ENCODE measurements around the gene SORCS3. TPM values are rescaled to one million over a fixed set of nuclear protein-coding genes. Genes with fewer than 3 reads are reported as not detected.
"Not testable (repeated sequence)": the region's sequence is repeated elsewhere in the genome, so short reads cannot be mapped to it uniquely, and the experiment has no call there.

The SORCS3 gene
- total and polyA plus RNA-seq, 7 experiments from 2014 or later, result 0.41 to 4.6 (median 0.61) TPM; not detected in 1

DNA sequence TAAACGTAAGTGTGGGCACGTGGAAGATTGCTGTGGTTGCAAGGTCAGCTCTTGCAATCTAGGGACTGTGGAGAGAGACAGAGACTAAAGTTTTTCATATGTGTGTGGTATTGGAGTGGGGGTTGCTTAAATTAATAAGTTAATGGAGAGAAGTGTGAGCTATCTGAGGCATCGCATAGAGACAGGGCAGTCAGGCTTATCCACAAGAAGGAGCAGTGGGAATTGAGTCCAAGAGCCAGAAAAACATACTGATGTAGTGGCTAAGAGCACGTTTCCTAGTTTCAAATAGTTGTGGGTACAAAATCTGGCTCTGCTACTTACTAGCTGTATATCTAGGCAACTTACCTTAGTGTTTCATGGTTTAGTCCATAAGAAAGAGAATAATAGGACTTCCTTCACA, 65.8 kb downstream of the SORCS3 start:
- no peaks in the 10 kb centered on the region for H3K36me3 ChIP-seq (ENCODE audit: control insufficient read depth in 2 of 3, insufficient read depth in 3 of 3, low read length in 3 of 3)
- no peak for ATAC-seq

DNA sequence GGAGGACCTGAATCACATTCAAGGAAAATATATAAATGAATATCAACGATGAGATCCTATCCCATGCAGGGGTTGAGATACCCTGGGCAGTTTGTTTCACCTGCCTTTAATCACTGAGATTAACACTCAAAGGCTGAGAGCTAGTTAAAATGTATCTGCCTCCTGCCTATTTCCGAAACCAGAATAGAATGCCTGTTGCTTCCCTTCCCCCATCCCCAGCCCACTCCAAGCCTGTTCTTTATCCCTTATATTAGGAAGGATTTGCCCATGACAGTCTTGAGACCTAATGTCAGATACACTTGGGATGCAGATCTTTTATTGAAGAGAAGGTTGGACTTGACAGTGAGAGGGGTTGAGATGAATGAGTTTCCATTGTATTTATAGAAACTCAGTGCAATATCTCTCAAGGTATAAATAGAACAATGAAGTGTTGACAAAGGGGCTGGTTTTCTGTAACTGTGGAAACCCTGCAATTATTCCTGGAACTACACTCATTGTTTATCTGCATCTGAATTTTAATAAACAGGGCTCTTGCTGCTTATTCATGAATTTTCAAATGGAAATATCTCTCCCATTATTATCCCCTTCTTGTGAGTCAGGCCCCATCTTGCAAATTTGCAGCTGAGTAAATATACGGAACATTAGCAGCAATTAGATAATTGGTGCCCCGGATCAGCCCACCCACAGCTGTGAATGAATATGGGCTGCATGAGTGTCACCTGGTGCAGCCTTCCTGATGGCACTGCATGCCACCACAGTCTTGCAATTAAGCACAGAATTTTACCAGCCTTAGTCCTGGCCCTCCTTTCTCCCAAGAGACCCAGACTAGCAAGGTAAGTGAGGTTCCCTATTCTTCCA, 66.7 kb downstream of the SORCS3 start:
- Mint-ChIP-seq H3K4me1 (no peaks in the 10 kb centered on the region), H3K27me3 (peaks cover 0 to 21% (median 8%) of the 10 kb centered on the region in 5 donors), H3K9me3 (no peaks in the 10 kb centered on the region), H3K4me3 (no peak overlapping the region), H3K36me3 (no peaks in the 10 kb centered on the region), H3K27ac (peak overlapping the region in 1 of 9 donors; percentile 4)
- no peaks in the 10 kb centered on the region for H3K36me3 ChIP-seq (ENCODE audit: control insufficient read depth in 2 of 3, insufficient read depth in 3 of 3, low read length in 3 of 3)
- H3K9me3 ChIP-seq (ENCODE audit: control insufficient read depth in 2 of 3, low read length in 3 of 3), result no peaks in the 10 kb centered on the region
- H3K27me3 ChIP-seq (ENCODE audit: control insufficient read depth in 2 of 2, insufficient read depth in 2 of 2, low read length in 2 of 2), result no peaks in the 10 kb centered on the region
- ATAC-seq, result no peak
- H3K27ac ChIP-seq (ENCODE audit: low read depth, low read length), result no peak overlapping the region
- ChIA-PET CTCF (no interaction called here), POLR2A (no interaction called here)
- DNase-seq, result no peak
- no peaks in the 10 kb centered on the region for H3K4me1 ChIP-seq (ENCODE audit: control insufficient read depth in 2 of 2, insufficient read depth in 2 of 2, low read length in 2 of 2)
- intact Hi-C loops (cut with micrococcal nuclease), result no loop called here
- no peak overlapping the region for H3K4me3 ChIP-seq (ENCODE audit: low read length)

More for the DNA sequence above, 65.8 kb downstream of the SORCS3 start:
- Mint-ChIP-seq H3K27ac (no peak overlapping the region), H3K9me3 (no peaks in the 10 kb centered on the region), H3K27me3 (peaks cover 0 to 15% (median 8%) of the 10 kb centered on the region in 5 donors), H3K4me3 (no peak overlapping the region), H3K4me1 (no peaks in the 10 kb centered on the region), H3K36me3 (no peaks in the 10 kb centered on the region)
- no peaks in the 10 kb centered on the region for H3K27me3 ChIP-seq (ENCODE audit: control insufficient read depth in 2 of 2, insufficient read depth in 2 of 2, low read length in 2 of 2)
- no peak overlapping the region for H3K27ac ChIP-seq (ENCODE audit: low read depth, low read length)
- DNase-seq, result no peak
- ChIA-PET CTCF (no interaction called here), POLR2A (no interaction called here)
- H3K4me3 ChIP-seq (ENCODE audit: low read length), result no peak overlapping the region
- H3K4me1 ChIP-seq (ENCODE audit: control insufficient read depth in 2 of 2, insufficient read depth in 2 of 2, low read length in 2 of 2), result no peaks in the 10 kb centered on the region
- H3K9me3 ChIP-seq (ENCODE audit: control insufficient read depth in 2 of 3, low read length in 3 of 3), result no peaks in the 10 kb centered on the region
- intact Hi-C loops (cut with micrococcal nuclease), result no loop called here

DNA sequence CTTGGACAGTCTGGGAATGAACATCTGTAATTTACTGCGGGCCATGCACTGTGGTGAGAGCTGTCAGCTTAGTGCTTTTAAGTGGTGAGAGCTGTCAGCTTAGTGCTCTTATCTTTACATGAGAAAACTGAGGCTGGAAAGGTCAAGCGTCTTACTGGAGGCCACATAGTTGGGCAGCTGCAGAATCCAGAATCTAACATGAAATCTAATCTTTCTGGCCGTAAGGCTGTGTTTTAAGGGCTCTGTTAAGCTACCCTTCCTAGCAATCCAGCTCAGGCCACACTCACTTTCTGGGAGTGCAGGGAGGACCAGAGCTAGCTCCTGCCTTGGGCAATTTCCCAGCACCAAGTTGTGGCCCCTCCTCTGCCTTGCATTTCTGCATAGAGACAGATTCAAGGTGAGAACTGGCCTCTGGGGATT, 70.2 kb downstream of the SORCS3 start:
- H3K27me3 ChIP-seq (ENCODE audit: control insufficient read depth in 2 of 2, insufficient read depth in 2 of 2, low read length in 2 of 2), result no peaks in the 10 kb centered on the region
- ChIA-PET POLR2A (no interaction called here), CTCF (no interaction called here)
- intact Hi-C loops (cut with micrococcal nuclease), result no loop called here
- no peak overlapping the region for H3K27ac ChIP-seq (ENCODE audit: low read depth, low read length)
- ATAC-seq, result no peak
- no peaks in the 10 kb centered on the region for H3K36me3 ChIP-seq (ENCODE audit: control insufficient read depth in 2 of 3, insufficient read depth in 3 of 3, low read length in 3 of 3)
- no peaks in the 10 kb centered on the region for H3K4me1 ChIP-seq (ENCODE audit: control insufficient read depth in 2 of 2, insufficient read depth in 2 of 2, low read length in 2 of 2)
- Mint-ChIP-seq H3K4me1 (no peaks in the 10 kb centered on the region), H3K9me3 (peaks cover 0 to 2% (median 0%) of the 10 kb centered on the region in 11 donors), H3K27me3 (peaks cover 0 to 36% (median 30%) of the 10 kb centered on the region in 5 donors), H3K27ac (no peak overlapping the region), H3K36me3 (no peaks in the 10 kb centered on the region), H3K4me3 (no peak overlapping the region)
- H3K4me3 ChIP-seq (ENCODE audit: low read length), result no peak overlapping the region
- no peaks in the 10 kb centered on the region for H3K9me3 ChIP-seq (ENCODE audit: control insufficient read depth in 2 of 3, low read length in 3 of 3)
- DNase-seq, result no peak

DNA sequence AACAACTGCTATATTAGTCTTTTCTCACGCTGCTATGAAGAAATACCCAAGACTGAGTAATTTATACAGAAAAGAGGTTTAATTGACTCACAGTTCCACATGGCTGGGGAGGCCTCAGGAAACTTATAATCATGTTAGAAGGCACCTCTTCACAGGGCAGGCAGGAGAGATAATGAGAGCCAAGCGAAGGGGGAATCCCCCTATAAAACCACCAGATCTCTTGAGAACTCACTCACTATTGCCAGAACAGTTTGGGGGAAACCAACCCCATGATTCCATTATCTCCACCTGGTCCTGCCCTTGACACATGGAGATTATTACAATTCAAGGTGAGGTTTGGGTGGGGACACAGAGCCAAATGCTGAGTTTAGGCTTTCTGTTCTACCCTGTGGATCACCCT, 89.5 kb downstream of the SORCS3 start:
- H3K27me3 ChIP-seq (ENCODE audit: control insufficient read depth in 2 of 2, insufficient read depth in 2 of 2, low read length in 2 of 2); H3K4me3 ChIP-seq (ENCODE audit: low read length); H3K4me3 Mint-ChIP-seq; H3K27ac Mint-ChIP-seq; H3K9me3 ChIP-seq (ENCODE audit: control insufficient read depth in 2 of 3, low read length in 3 of 3); ATAC-seq; H3K27ac ChIP-seq (ENCODE audit: low read depth, low read length); DNase-seq; H3K4me1 Mint-ChIP-seq; H3K9me3 Mint-ChIP-seq; CTCF ChIA-PET; H3K36me3 ChIP-seq (ENCODE audit: control insufficient read depth in 2 of 3, insufficient read depth in 3 of 3, low read length in 3 of 3); H3K36me3 Mint-ChIP-seq; H3K4me1 ChIP-seq (ENCODE audit: control insufficient read depth in 2 of 2, insufficient read depth in 2 of 2, low read length in 2 of 2); POLR2A ChIA-PET; intact Hi-C loops (cut with micrococcal nuclease): not testable (repeated sequence)
- H3K27me3 Mint-ChIP-seq, result peaks cover 7 to 33% (median 25%) of the 10 kb centered on the region in 5 donors

DNA sequence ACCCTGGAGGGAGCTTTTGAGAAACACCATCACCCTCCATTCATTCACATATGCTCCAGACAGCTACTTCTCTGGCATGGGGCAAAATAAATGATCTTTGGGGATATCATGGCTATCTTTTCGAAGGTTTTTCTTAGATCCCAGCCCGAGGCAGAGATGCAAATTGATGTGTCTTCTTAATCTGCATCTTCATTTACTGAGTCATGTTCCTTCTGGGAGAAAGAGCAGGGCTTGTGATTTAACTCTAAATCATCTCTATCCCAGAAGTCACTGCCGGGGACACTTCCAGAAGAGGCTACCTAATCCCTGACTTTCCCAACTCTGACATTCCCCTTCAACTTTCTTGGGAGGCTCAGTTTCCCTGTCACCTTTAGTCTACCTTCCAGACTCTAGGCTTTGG, 90.1 kb downstream of the SORCS3 start:
- ChIA-PET CTCF (no interaction called here), POLR2A (no interaction called here)
- Histone ChIP-seq H3K36me3 (ENCODE audit: control insufficient read depth in 2 of 3, insufficient read depth in 3 of 3, low read length in 3 of 3) (no peaks in the 10 kb centered on the region), H3K4me3 (ENCODE audit: low read length) (no peak overlapping the region), H3K27ac (ENCODE audit: low read depth, low read length) (no peak overlapping the region), H3K4me1 (ENCODE audit: control insufficient read depth in 2 of 2, insufficient read depth in 2 of 2, low read length in 2 of 2) (no peaks in the 10 kb centered on the region), H3K27me3 (ENCODE audit: control insufficient read depth in 2 of 2, insufficient read depth in 2 of 2, low read length in 2 of 2) (no peaks in the 10 kb centered on the region), H3K9me3 (ENCODE audit: control insufficient read depth in 2 of 3, low read length in 3 of 3) (no peaks in the 10 kb centered on the region)
- H3K36me3 Mint-ChIP-seq, result peaks cover 0 to 4% (median 0%) of the 10 kb centered on the region in 5 donors
- intact Hi-C loops (cut with micrococcal nuclease), result no loop called here
- H3K9me3 Mint-ChIP-seq, result peaks cover 0 to 6% (median 0%) of the 10 kb centered on the region in 11 donors
- H3K4me3 Mint-ChIP-seq, result no peak overlapping the region
- H3K4me1 Mint-ChIP-seq, result no peaks in the 10 kb centered on the region
- no peak for DNase-seq
- H3K27ac Mint-ChIP-seq, result no peak overlapping the region
- no peak for ATAC-seq
- H3K27me3 Mint-ChIP-seq, result peaks cover 7 to 33% (median 26%) of the 10 kb centered on the region in 5 donors

DNA sequence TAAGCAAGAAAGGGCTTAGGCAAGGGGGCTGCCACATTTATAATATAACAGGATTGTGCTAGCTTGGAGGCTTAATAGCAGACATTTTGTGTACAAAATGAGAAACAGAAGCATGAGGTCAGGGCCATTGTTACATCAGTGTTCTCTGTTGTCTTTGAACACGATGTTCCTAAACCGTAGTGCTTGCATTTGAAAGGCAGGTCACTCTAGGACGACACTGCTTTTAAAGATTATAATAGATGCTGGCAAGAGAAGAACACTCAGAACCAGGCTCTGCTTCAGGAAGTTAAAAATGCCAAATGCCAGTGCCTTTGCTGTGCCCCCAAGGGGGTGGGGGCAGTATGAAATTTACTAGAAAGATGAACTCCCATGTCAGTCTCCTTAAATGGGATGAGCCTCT, 91.1 kb downstream of the SORCS3 start:
- Mint-ChIP-seq H3K4me3 (no peak overlapping the region), H3K27me3 (peaks cover 7 to 26% (median 23%) of the 10 kb centered on the region in 5 donors), H3K36me3 (no peaks in the 10 kb centered on the region), H3K27ac (no peak overlapping the region), H3K9me3 (peaks cover 0 to 3% (median 0%) of the 10 kb centered on the region in 11 donors), H3K4me1 (no peaks in the 10 kb centered on the region)
- ChIA-PET CTCF (no interaction called here), POLR2A (no interaction called here)
- Histone ChIP-seq H3K4me1 (ENCODE audit: control insufficient read depth in 2 of 2, insufficient read depth in 2 of 2, low read length in 2 of 2) (no peaks in the 10 kb centered on the region), H3K36me3 (ENCODE audit: control insufficient read depth in 2 of 3, insufficient read depth in 3 of 3, low read length in 3 of 3) (no peaks in the 10 kb centered on the region), H3K4me3 (ENCODE audit: low read length) (no peak overlapping the region), H3K9me3 (ENCODE audit: control insufficient read depth in 2 of 3, low read length in 3 of 3) (no peaks in the 10 kb centered on the region), H3K27ac (ENCODE audit: low read depth, low read length) (no peak overlapping the region), H3K27me3 (ENCODE audit: control insufficient read depth in 2 of 2, insufficient read depth in 2 of 2, low read length in 2 of 2) (no peaks in the 10 kb centered on the region)
- DNase-seq (no peak), ATAC-seq (no peak)
- intact Hi-C loops (cut with micrococcal nuclease), result no loop called here

DNA sequence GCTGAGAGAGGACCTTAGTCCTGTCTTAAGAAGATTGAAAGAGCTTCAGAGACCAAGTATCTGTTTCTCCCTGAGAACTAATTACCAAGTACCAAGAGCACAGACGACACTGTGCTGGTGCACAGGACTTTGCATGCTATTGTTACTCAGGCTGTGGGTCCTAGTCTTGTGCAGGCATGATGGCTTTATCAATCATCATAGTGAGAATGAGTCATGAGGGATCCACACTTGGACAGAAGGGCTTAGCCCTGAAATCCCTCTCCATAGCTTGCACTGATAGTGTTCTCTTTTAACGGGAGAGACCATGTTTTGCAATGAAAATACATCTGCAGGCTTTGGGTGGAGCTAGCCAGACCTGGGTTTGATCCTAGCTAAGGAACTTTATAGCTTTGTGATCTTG, 93.3 kb downstream of the SORCS3 start:
- Histone ChIP-seq H3K27ac (ENCODE audit: low read depth, low read length) (no peak overlapping the region), H3K9me3 (ENCODE audit: control insufficient read depth in 2 of 3, low read length in 3 of 3) (no peaks in the 10 kb centered on the region), H3K4me1 (ENCODE audit: control insufficient read depth in 2 of 2, insufficient read depth in 2 of 2, low read length in 2 of 2) (no peaks in the 10 kb centered on the region), H3K27me3 (ENCODE audit: control insufficient read depth in 2 of 2, insufficient read depth in 2 of 2, low read length in 2 of 2) (no peaks in the 10 kb centered on the region), H3K4me3 (ENCODE audit: low read length) (no peak overlapping the region), H3K36me3 (ENCODE audit: control insufficient read depth in 2 of 3, insufficient read depth in 3 of 3, low read length in 3 of 3) (no peaks in the 10 kb centered on the region)
- ChIA-PET POLR2A (no interaction called here), CTCF (no interaction called here)
- peaks cover 0 to 20% (median 15%) of the 10 kb centered on the region in 5 donors for H3K27me3 Mint-ChIP-seq
- no peaks in the 10 kb centered on the region for H3K4me1 Mint-ChIP-seq
- peaks cover 0 to 5% (median 0%) of the 10 kb centered on the region in 11 donors for H3K9me3 Mint-ChIP-seq
- no peaks in the 10 kb centered on the region for H3K36me3 Mint-ChIP-seq
- intact Hi-C loops (cut with micrococcal nuclease), result no loop called here
- no peak overlapping the region for H3K4me3 Mint-ChIP-seq
- H3K27ac Mint-ChIP-seq, result no peak overlapping the region
- ATAC-seq, result no peak
- no peak for DNase-seq
